ENCODE data around the gene CKS2.
A peak's percentile ranks its signal among the peaks of the same experiment; 100 is the strongest.
"Not testable (repeated sequence)": the region's sequence is repeated elsewhere in the genome, so short reads cannot be mapped to it uniquely, and the experiment has no call there.

Gene CKS2

DNA sequence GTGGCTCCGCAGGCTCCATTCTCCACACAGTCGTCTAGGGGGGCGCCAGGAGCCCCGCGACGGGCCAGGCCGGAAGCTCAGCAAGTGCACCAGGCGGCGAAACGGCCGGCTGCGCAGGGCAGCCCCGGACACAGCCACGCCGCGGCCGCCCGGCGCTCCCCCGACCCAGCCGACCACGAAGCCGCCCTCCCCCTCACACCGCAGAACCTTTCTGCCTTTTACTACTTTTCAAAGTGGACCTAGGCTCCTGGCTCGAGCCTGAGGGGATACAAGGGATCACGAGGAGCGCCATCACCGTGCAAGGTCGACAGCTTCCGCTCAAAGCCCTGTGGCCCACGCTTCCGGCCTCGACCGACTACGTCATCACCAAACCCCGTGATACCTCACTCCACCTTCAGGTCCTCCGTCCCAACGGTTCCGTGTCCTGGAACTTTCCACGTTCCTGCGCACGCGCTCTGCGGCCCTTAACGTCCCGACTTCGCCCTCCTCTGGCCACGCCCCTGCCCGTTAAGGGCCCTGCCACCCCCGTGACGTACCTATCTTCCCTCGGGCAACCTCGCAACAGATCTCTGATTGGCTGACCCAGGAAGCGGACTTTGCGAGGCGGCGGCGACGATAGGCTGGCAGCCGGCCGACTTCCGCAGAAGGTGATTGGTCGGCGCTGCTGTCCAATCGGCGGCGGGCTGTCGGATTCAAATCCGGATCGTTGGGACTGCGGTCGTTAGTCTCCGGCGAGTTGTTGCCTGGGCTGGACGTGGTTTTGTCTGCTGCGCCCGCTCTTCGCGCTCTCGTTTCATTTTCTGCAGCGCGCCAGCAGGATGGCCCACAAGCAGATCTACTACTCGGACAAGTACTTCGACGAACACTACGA lies at the start of gene CKS2:
Gene CKS2, plus strand, starts transcription at position 721 of the 871 bp plus-strand sequence. Its CDS starts 98 bp downstream, at position 819.
- Histone ChIP-seq H3K9ac (ENCODE audit: low read depth, low read length) (peak within 1 kb of the TSS; percentile 98), H3K27ac (ENCODE audit: low read depth, low read length) (peak within 1 kb of the TSS; percentile 100), H3K27me3 (ENCODE audit: control insufficient read depth, insufficient read depth, low read length) (no peaks in the 10 kb centered on the region), H3K4me3 (ENCODE audit: low read depth, low read length) (peak within 1 kb of the TSS; percentile 99), H3K4me1 (ENCODE audit: control insufficient read depth, insufficient read depth, low read length) (peaks cover 20% of the 10 kb centered on the region), H3K36me3 (ENCODE audit: control insufficient read depth, insufficient read depth, low read length) (peaks cover 24% of the 10 kb centered on the region), H3K9me3 (ENCODE audit: control insufficient read depth, insufficient read depth, low read length) (no peaks in the 10 kb centered on the region)

DNA sequence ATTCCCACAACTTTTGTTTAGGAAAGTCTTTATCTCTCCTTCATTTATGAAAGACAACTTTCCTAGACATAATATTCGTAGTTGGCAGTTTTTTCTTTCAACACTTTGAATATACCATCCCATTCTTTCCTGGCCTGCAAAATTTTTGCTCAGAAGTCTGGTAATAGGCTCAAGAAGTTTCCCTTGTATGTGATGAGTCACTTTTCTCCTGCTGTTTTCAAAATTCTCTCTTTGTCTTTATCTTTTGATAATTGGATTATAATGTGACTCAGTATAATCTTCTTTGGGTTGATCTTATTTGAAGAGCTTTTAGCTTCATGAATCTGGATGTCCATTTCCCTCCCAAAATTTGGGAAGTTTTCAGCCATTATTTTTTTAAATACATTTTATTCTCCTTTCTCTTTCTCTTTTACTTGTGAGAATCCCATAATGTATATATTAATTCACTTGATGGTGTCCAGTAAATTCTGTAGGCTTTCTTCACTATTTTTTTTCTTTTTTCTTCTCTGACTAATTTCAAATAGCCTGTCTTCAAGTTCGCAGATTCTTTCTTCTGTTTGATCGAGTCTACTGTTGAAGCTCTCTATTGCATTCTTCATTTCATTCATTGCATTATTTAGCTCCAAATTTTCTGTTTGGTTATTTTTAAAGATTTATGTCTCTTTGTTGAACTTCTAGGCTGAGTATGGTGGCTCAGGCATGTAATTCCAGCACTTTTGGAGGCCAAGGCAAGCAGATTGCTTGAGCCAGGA lies 37.3 kb upstream of the CKS2 start:
- Histone ChIP-seq H3K27me3 (ENCODE audit: control insufficient read depth, insufficient read depth, low read length) (no peaks in the 10 kb centered on the region), H3K9me3 (ENCODE audit: control insufficient read depth, insufficient read depth, low read length) (peaks cover 27% of the 10 kb centered on the region), H3K4me1 (ENCODE audit: control insufficient read depth, insufficient read depth, low read length) (0 out of 2 replicates have a peak, but pooled peaks cover 2% of the 10 kb centered on the region), H3K36me3 (ENCODE audit: control insufficient read depth, insufficient read depth, low read length) (no peaks in the 10 kb centered on the region), H3K9ac (ENCODE audit: low read depth, low read length) (no peak overlapping the region), H3K4me3 (ENCODE audit: low read depth, low read length) (no peak overlapping the region), H3K27ac (ENCODE audit: low read depth, low read length) (no peak overlapping the region)

DNA sequence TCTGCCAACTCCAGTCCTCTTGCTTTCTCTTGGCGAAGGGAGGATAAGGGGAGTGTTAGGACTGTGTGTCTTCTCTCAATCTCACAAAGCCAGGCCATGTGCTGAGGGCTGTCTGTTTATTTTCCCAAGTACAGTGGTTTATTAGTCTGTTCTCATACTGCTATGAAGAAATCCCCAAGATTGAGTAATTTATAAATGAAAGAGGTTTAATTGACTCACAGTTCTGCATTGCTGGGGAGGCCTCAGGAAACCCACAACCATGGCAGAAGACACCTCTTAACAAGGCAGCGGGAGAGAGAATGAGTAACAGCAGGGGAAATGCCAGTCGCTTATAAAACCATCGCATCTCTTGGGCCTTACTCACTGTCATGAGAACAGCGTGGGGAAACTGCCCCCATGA lies 36.2 kb upstream of the CKS2 start:
- Histone ChIP-seq H3K27ac (ENCODE audit: low read depth, low read length) (no peak overlapping the region), H3K36me3 (ENCODE audit: control insufficient read depth, insufficient read depth, low read length) (no peaks in the 10 kb centered on the region), H3K9me3 (ENCODE audit: control insufficient read depth, insufficient read depth, low read length) (peaks cover 27% of the 10 kb centered on the region)

DNA sequence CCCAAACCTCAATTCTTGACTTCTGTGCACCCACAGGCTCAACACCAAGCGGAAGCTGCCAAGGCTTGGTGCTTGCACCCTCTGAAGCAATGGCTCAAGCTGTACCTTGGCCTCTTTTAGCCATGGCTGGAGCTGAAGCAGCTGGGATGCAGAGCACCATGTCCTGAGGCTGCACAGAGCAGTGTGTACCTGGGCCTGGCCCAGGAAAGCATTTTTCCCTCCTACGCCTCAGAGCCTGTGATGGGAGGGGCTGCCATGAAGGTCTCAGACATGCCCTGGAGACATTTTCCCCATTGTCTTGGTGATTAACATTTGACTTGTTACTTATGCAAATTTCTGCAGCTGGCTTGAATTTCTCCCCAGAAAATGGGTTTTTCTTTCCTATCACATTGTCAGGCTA lies 35.0 kb upstream of the CKS2 start:
- not testable (repeated sequence) for H3K36me3 ChIP-seq (ENCODE audit: control insufficient read depth, insufficient read depth, low read length); H3K4me3 ChIP-seq (ENCODE audit: low read depth, low read length); H3K27me3 ChIP-seq (ENCODE audit: control insufficient read depth, insufficient read depth, low read length); H3K27ac ChIP-seq (ENCODE audit: low read depth, low read length); H3K9ac ChIP-seq (ENCODE audit: low read depth, low read length); H3K4me1 ChIP-seq (ENCODE audit: control insufficient read depth, insufficient read depth, low read length)
- peaks cover 27% of the 10 kb centered on the region for H3K9me3 ChIP-seq (ENCODE audit: control insufficient read depth, insufficient read depth, low read length)

More for the DNA sequence above, 36.2 kb upstream of the CKS2 start:
- Histone ChIP-seq H3K4me1 (ENCODE audit: control insufficient read depth, insufficient read depth, low read length) (0 out of 2 replicates have a peak, but pooled peaks cover 2% of the 10 kb centered on the region), H3K9ac (ENCODE audit: low read depth, low read length) (no peak overlapping the region), H3K4me3 (ENCODE audit: low read depth, low read length) (no peak overlapping the region), H3K27me3 (ENCODE audit: control insufficient read depth, insufficient read depth, low read length) (no peaks in the 10 kb centered on the region)

DNA sequence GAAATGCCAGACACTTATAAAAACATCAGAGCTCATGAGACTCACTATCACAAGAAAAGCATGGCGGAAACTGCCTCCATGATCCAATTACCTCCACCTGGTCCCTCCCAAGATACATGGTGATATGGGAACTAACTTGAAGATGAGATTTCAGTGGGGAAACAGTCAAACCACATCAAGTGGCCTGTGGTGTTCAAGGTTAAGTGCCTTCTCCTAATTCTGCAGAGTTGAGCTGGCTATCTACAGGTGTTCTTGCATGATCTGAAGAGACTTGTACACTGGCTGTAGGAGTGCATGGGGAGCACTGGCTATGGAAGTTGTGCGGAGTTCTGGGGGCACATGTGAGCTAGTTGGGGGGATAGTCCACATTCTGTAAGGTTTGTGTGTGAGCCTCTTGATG lies 34.0 kb upstream of the CKS2 start:
- Histone ChIP-seq H3K27ac (ENCODE audit: low read depth, low read length) (no peak overlapping the region), H3K4me1 (ENCODE audit: control insufficient read depth, insufficient read depth, low read length) (0 out of 2 replicates have a peak, but pooled peaks cover 2% of the 10 kb centered on the region), H3K9ac (ENCODE audit: low read depth, low read length) (no peak overlapping the region), H3K27me3 (ENCODE audit: control insufficient read depth, insufficient read depth, low read length) (no peaks in the 10 kb centered on the region), H3K9me3 (ENCODE audit: control insufficient read depth, insufficient read depth, low read length) (peaks cover 27% of the 10 kb centered on the region), H3K4me3 (ENCODE audit: low read depth, low read length) (no peak overlapping the region), H3K36me3 (ENCODE audit: control insufficient read depth, insufficient read depth, low read length) (no peaks in the 10 kb centered on the region)

DNA sequence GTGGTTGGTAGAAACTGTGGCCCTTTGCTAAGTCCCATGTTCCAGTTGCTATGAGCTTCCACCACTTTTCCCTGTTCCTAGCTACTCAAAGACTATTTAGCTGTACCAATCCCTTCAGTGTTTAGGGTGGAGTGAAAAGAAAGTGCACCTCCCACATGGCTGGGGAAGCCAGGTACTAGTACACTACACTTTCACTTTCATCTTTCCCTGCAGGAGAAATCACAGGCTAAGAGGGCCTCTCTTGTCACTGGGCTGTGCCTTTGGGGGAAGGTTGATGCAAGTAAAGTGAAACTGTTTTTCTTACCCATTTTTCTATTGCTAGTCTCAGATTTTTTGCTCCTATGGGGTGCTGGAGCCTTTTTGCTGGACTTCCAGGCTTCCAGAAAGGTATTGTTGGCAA lies 33.5 kb upstream of the CKS2 start:
- no peaks in the 10 kb centered on the region for H3K27me3 ChIP-seq (ENCODE audit: control insufficient read depth, insufficient read depth, low read length)
- no peaks in the 10 kb centered on the region for H3K36me3 ChIP-seq (ENCODE audit: control insufficient read depth, insufficient read depth, low read length)
- H3K9me3 ChIP-seq (ENCODE audit: control insufficient read depth, insufficient read depth, low read length) = peaks cover 24% of the 10 kb centered on the region
- no peak overlapping the region for H3K9ac ChIP-seq (ENCODE audit: low read depth, low read length)
- 0 out of 2 replicates have a peak, but pooled peaks cover 2% of the 10 kb centered on the region for H3K4me1 ChIP-seq (ENCODE audit: control insufficient read depth, insufficient read depth, low read length)
- H3K27ac ChIP-seq (ENCODE audit: low read depth, low read length) = no peak overlapping the region
- H3K4me3 ChIP-seq (ENCODE audit: low read depth, low read length) = no peak overlapping the region

DNA sequence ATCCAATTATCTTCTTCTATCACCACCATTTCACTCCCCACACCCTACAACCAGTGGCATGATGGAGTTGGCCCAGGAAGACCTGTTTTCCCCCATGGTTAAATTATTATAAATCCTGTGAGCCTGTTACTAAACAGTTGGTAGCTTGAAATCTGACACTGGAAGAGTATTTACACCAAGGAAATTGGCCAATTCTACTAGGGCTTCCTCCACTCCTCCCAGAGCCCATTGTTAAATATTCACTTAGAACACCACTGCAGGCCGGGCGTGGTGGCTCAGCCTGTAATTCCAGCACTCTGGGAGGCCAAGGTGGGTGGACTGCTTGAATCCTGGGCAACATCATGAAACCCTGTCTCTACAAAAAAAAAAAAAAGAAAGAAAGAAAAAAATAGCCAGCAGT lies 32.4 kb upstream of the CKS2 start:
- 0 out of 2 replicates have a peak, but pooled peaks cover 2% of the 10 kb centered on the region for H3K4me1 ChIP-seq (ENCODE audit: control insufficient read depth, insufficient read depth, low read length)
- no peak overlapping the region for H3K9ac ChIP-seq (ENCODE audit: low read depth, low read length)
- no peak overlapping the region for H3K27ac ChIP-seq (ENCODE audit: low read depth, low read length)
- H3K4me3 ChIP-seq (ENCODE audit: low read depth, low read length) = no peak overlapping the region
- no peaks in the 10 kb centered on the region for H3K36me3 ChIP-seq (ENCODE audit: control insufficient read depth, insufficient read depth, low read length)
- peaks cover 15% of the 10 kb centered on the region for H3K9me3 ChIP-seq (ENCODE audit: control insufficient read depth, insufficient read depth, low read length)
- H3K27me3 ChIP-seq (ENCODE audit: control insufficient read depth, insufficient read depth, low read length) = no peaks in the 10 kb centered on the region

DNA sequence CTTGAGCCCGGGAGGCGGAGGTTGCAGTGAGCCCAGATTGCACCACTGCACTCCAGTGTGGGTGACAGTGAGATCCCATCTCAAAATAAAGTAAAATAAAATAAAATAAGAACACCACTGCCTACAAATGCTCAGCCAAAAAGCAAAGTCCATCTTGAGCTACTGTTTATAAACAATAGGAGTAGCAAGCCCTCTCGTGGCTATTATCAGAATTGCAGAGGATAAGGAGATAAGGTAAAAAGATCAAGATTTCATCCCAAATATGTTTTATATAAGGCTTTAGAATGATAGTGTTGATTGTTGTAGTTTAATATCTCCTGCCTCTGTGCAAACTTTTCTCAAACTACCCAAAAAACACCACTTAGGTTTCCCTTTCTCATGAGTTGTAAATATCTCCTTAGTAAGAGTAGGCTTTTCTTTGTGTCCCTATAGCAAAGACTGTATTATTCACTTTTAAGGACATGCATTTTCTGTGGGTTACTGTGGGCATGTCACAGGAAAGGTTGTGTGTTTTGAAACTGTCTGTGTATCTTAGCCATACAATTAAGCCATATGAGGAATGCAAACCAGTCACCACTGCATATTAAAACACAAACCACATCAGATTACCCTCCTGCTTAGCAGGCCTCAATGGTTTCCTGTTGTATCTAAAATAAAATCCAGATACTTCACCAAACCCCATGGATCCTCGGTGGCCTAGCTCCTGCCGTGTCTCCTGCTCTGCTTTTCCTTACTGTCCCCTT lies 31.8 kb upstream of the CKS2 start:
- 0 out of 2 replicates have a peak, but pooled peaks cover 2% of the 10 kb centered on the region for H3K4me1 ChIP-seq (ENCODE audit: control insufficient read depth, insufficient read depth, low read length)

DNA sequence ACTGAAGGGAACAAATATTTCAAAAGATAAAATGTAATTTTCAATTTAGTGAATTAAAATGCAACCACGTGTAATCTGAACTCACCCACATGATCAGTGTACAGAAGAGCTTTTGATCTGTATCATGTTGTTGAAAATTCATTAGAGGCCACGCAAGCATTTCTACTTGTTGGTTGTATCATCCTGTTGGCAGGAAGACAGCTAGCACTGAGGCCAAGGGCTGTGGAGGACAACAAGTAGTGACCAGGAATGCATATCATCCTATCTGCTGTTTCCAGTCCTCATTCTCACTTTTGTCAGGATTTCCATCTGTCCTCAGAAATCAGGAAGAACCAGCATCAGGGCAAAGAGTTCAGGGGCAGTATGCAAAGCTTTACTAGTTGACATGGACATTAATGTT lies 29.9 kb upstream of the CKS2 start:
- no peaks in the 10 kb centered on the region for H3K36me3 ChIP-seq (ENCODE audit: control insufficient read depth, insufficient read depth, low read length)
- no peaks in the 10 kb centered on the region for H3K27me3 ChIP-seq (ENCODE audit: control insufficient read depth, insufficient read depth, low read length)
- H3K27ac ChIP-seq (ENCODE audit: low read depth, low read length) = no peak overlapping the region
- no peak overlapping the region for H3K4me3 ChIP-seq (ENCODE audit: low read depth, low read length)
- peaks cover 8% of the 10 kb centered on the region for H3K9me3 ChIP-seq (ENCODE audit: control insufficient read depth, insufficient read depth, low read length)
- H3K9ac ChIP-seq (ENCODE audit: low read depth, low read length) = no peak overlapping the region
- H3K4me1 ChIP-seq (ENCODE audit: control insufficient read depth, insufficient read depth, low read length) = peaks cover 11% of the 10 kb centered on the region; the same call in 1 of the 2 replicates

More for the DNA sequence above, 31.8 kb upstream of the CKS2 start:
- H3K9me3 ChIP-seq (ENCODE audit: control insufficient read depth, insufficient read depth, low read length) = peaks cover 14% of the 10 kb centered on the region
- H3K9ac ChIP-seq (ENCODE audit: low read depth, low read length) = no peak overlapping the region
- H3K27ac ChIP-seq (ENCODE audit: low read depth, low read length) = no peak overlapping the region
- H3K27me3 ChIP-seq (ENCODE audit: control insufficient read depth, insufficient read depth, low read length) = no peaks in the 10 kb centered on the region
- no peaks in the 10 kb centered on the region for H3K36me3 ChIP-seq (ENCODE audit: control insufficient read depth, insufficient read depth, low read length)
- no peak overlapping the region for H3K4me3 ChIP-seq (ENCODE audit: low read depth, low read length)

DNA sequence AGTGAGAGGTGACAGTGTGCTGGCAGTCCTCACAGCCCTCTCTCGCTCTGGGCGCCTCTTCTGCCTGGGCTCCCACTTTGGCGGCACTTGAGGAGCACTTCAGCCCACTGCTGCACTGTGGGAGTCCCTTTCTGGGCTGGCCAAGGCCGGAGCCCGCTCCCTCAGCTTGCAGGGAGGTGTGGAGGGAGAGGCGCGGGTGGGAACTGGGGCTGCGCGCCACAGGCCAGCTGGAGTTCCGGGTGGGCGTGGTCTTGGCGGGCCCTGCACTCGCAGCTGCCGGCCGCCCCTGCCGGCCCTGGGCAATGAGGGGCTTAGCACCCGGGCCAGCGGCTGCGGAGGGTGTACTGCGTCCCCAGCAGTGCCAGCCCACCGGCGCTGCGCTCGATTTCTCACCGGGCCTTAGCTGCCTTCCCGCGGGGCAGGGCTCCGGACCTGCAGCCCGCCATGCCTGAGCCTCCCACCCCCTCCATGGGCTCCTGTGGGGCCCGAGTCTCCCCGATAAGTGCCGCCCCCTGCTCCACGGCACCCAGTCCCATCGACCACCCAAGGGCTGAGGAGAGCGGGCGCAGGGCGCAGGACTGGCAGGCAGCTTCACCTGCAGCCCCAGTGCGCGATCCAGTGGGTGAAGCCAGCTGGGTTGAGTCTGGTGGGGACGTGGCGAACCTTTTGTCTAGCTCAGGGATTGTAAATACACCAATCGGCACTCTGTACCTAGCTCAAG lies 28.6 kb upstream of the CKS2 start:
- H3K9ac ChIP-seq (ENCODE audit: low read depth, low read length); H3K36me3 ChIP-seq (ENCODE audit: control insufficient read depth, insufficient read depth, low read length); H3K4me3 ChIP-seq (ENCODE audit: low read depth, low read length); H3K4me1 ChIP-seq (ENCODE audit: control insufficient read depth, insufficient read depth, low read length); H3K27me3 ChIP-seq (ENCODE audit: control insufficient read depth, insufficient read depth, low read length); H3K9me3 ChIP-seq (ENCODE audit: control insufficient read depth, insufficient read depth, low read length); H3K27ac ChIP-seq (ENCODE audit: low read depth, low read length): not testable (repeated sequence)

All from HUES48 (cell line).